HepG2 (cell line): ENCODE data around the gene FXR2. TPM values are rescaled to one million over a fixed set of nuclear protein-coding genes. Genes with fewer than 3 reads are reported as not detected.

Experiments
- NR2F1 ChIP-seq, 2 experiments: fragments of 450-650 bp in 1 of 2; formaldehyde crosslinking in 1 of 2; IDR thresholded peaks; 2 replicates each; pipeline versions ENCODE4 v1.5.0 to v1.6.1; 2016 to 2020; ENCODE audit warnings: mild to moderate bottlenecking in 1 of 2, missing compliant biosample characterization in 1 of 2, missing genetic modification reagents in 1 of 2, moderate library complexity in 1 of 2
- RARG ChIP-seq: sonication (generic); formaldehyde crosslinking; IDR thresholded peaks from 2 replicates; pipeline ENCODE4 v1.4.0; 2020; ENCODE audit warnings: low read depth, mild to moderate bottlenecking, missing genetic modification reagents
- SPEN ChIP-seq: sonication (generic); formaldehyde crosslinking; IDR thresholded peaks from 2 replicates; pipeline ENCODE4 v1.5.1; 2020; ENCODE audit warnings: low read depth, mild to moderate bottlenecking, missing genetic modification reagents
- ZNF362 ChIP-seq: sonication (generic); formaldehyde crosslinking; IDR thresholded peaks from 2 replicates; pipeline ENCODE4 v1.4.0; 2020; ENCODE audit warnings: missing genetic modification reagents, mild to moderate bottlenecking, borderline replicate concordance
- ZNF367 ChIP-seq: sonication (generic); formaldehyde crosslinking; IDR thresholded peaks from 2 replicates; pipeline ENCODE4 v1.4.0; 2020; ENCODE audit warnings: missing genetic modification reagents, borderline replicate concordance
- ZNF407 ChIP-seq: sonication (generic); formaldehyde crosslinking; IDR thresholded peaks from one replicate; pipeline ENCODE4 v1.5.1; 2020; ENCODE audit warnings: mild to moderate bottlenecking, missing genetic modification reagents; ENCODE audit errors: not compliant biosample characterization
- polyA plus RNA-seq, 8 experiments: library from polyadenylated mRNA; depleted of rRNA in 3 of 8; stranded (reverse) in 7 of 8; unstranded in 1 of 8; fragments of >200 nt; fragmentation: Illumina TruSeq in 4 of 8; extraction: Trizol in 4 of 8; gene quantifications; 2 replicates each; pipeline versions ENCODE4 v1.2.1 to v1.2.3, GENCODE V29; 2011 to 2016; ENCODE audit warnings: low read depth in 4 of 8, missing spikeins in 1 of 8, mixed read lengths in 1 of 8; ENCODE audit not compliant: insufficient read depth in 1 of 8
- total RNA-seq, 5 experiments: library from RNA; depleted of rRNA; stranded (reverse); fragments of >200 nt; fragmentation: Illumina TruSeq; extraction: Trizol; gene quantifications; 2 replicates each; pipeline ENCODE4 v1.2.3, GENCODE V29; 2016; ENCODE audit warnings: low read depth in 1 of 5

FXR2 gene
- total and polyA plus RNA-seq, 2 of the 13 experiments (the other 11 are each of a cell fraction or from before 2014, with no cell fraction given): 20.9 to 24.4 TPM

- TF ChIP-seq ZNF407 (CRISPR knock-in tag): no peak
- no peak for TF ChIP-seq NR2F1 (CRISPR knock-in tag; IDR thresholded peaks at IDR 0.05)
- TF ChIP-seq ZNF362: no peak
- no peak for TF ChIP-seq SPEN
- TF ChIP-seq RARG (CRISPR knock-in tag): no peak
- TF ChIP-seq ZNF367: no peak
Measured at GRCh38 chr17:7626307-7626706, 11.6 kb upstream of the FXR2 start (continued).
